GM12878 (cell line): ENCODE results near the gene MAPKAPK2. TPM values are rescaled to one million over a fixed set of nuclear protein-coding genes. Genes with fewer than 3 reads are reported as not detected.

Source experiments
- ATAC-seq: fragments of 200-7000 bp; cut with Tn5 transposase; 3 replicates; pipeline ENCODE4 v1.9.1; 2020; ENCODE audit warnings: mild to moderate bottlenecking, moderate library complexity
- BruUV-seq: library from RNA; stranded (reverse); fragments of 400-500 nt; replicated peaks from 2 replicates; lab custom pipeline; 2021; lab: Mats Ljungman, UMichigan
- CTCF ChIA-PET: fragments of 300-600 bp; sonication (Branson Sonifier 250); formaldehyde crosslinking; extraction: SDS; loops from one replicate; lab custom pipeline; 2021; ENCODE audit warnings: inconsistent platforms; lab: Yijun Ruan, JAX
- POLR2A ChIA-PET: fragments of 350-600 bp; formaldehyde crosslinking; extraction: SDS; loops from one replicate; lab custom pipeline; 2021; ENCODE audit warnings: inconsistent platforms; lab: Charles Lee
- RAD21 ChIA-PET: fragments of 300-600 bp; sonication (Branson Sonifier 250); formaldehyde crosslinking; loops from one replicate; lab custom pipeline; 2023; ENCODE audit warnings: antibody characterized with exemption; ENCODE audit not compliant: unreplicated experiment; lab: Charles Lee
- SMC1A ChIA-PET: fragments of 300-600 bp; sonication (Branson Sonifier 250); formaldehyde crosslinking; loops from one replicate; lab custom pipeline; 2023; ENCODE audit not compliant: unreplicated experiment, uncharacterized antibody; lab: Charles Lee
- DNase-seq: peaks from one replicate; pipeline ENCODE4 v3.0.0-alpha.2; 2011; ENCODE audit warnings: low read depth, low spot score
- FAIRE-seq: peaks from 3 replicates; lab custom pipeline; 2011; peaks lifted over from hg19 to GRCh38; lab: Jason Lieb, UNC
- H2AFZ ChIP-seq: 2 replicates; pipeline ENCODE4 v1.6.0; 2011; ENCODE audit warnings: low read depth, low read length, control low read depth; ENCODE audit not compliant: control insufficient read depth
- H3K27ac ChIP-seq: 2 replicates; pipeline ENCODE4 v1.5.1; 2011; ENCODE audit warnings: control low read depth; ENCODE audit not compliant: control insufficient read depth, insufficient read depth
- H3K27me3 ChIP-seq, 2 experiments: replicated peaks in 1 of 2; 2 replicates each; pipeline versions ENCODE4 v1.6.0 to v1.6.1; 2011; ENCODE audit warnings: low read length in 1 of 2; ENCODE audit not compliant: control insufficient read depth in 2 of 2, insufficient read depth in 2 of 2
- H3K36me3 ChIP-seq, 2 experiments: 2 replicates each; pipeline ENCODE4 v1.5.1; 2011; ENCODE audit warnings: low read length in 1 of 2; ENCODE audit not compliant: control insufficient read depth in 2 of 2, insufficient read depth in 2 of 2
- H3K4me1 ChIP-seq: 2 replicates; pipeline ENCODE4 v1.6.1; 2011; ENCODE audit warnings: mild to moderate bottlenecking, low read length, moderate library complexity, mixed read lengths; ENCODE audit not compliant: control insufficient read depth, insufficient read depth
- H3K4me2 ChIP-seq: 2 replicates; pipeline ENCODE4 v1.6.0; 2011; ENCODE audit warnings: control low read depth; ENCODE audit not compliant: control insufficient read depth, insufficient read depth
- H3K4me3 ChIP-seq: fragments of 200-600 bp; sonication (generic); 2 replicates; pipeline ENCODE4 v1.5.1; 2016
- H3K79me2 ChIP-seq: 2 replicates; pipeline ENCODE4 v1.6.0; 2011; ENCODE audit warnings: low read length; ENCODE audit not compliant: control insufficient read depth, insufficient read depth
- H3K9ac ChIP-seq: 2 replicates; pipeline ENCODE4 v1.8.0; 2011; ENCODE audit warnings: low read length, control low read depth, mixed read lengths; ENCODE audit not compliant: control insufficient read depth, insufficient read depth
- H3K9me3 ChIP-seq: replicated peaks from 3 replicates; pipeline ENCODE4 v1.5.1; 2011; ENCODE audit warnings: mild to moderate bottlenecking, low read length; ENCODE audit not compliant: control insufficient read depth, insufficient read depth
- H4K20me1 ChIP-seq: 2 replicates; pipeline ENCODE4 v1.6.0; 2011; ENCODE audit not compliant: control insufficient read depth, insufficient read depth
- MEF2A ChIP-seq: IDR thresholded peaks from 2 replicates; pipeline ENCODE4 v1.6.1; 2011; ENCODE audit warnings: low read depth, mild to moderate bottlenecking, low read length, moderate library complexity; ENCODE audit not compliant: insufficient read depth
- ZNF384 ChIP-seq: IDR thresholded peaks from 2 replicates; pipeline ENCODE4 v1.6.1; 2012; ENCODE audit warnings: low read depth, mild to moderate bottlenecking, low read length, improper control_type of control experiment, borderline replicate concordance
- WGBS: methylation state at CpG from one replicate; pipeline ENCODE4 v1.1.6; 2016; ENCODE audit warnings: low lambda C conversion rate; ENCODE audit not compliant: insufficient replicate concordance, insufficient coverage; ENCODE audit errors: missing lambda C conversion rate; 5-methylcytosine and 5-hydroxymethylcytosine counted together
- in situ Hi-C: fragments of 300-500 bp; cut with MboI; formaldehyde crosslinking; loops from 9 replicates; pipeline ENCODE4 v1.14.3; 2018; ENCODE audit warnings: mixed read lengths
- intact Hi-C: fragments of 100-400 bp; cut with micrococcal nuclease; formaldehyde crosslinking; loops from one replicate; pipeline ENCODE4 v1.14.2; 2022; ENCODE audit not compliant: unreplicated experiment
- polyA plus RNA-seq, 11 experiments: library from polyadenylated mRNA; depleted of rRNA in 4 of 11; unstranded in 6 of 11; stranded (reverse) in 5 of 11; fragments of >200 nt; fragmentation: Nextera tagmentation in 4 of 11; fragmentation: Illumina TruSeq in 1 of 11; extraction: Ambion mirVana in 4 of 11; extraction: Trizol in 1 of 11; gene quantifications; 1 replicate in 1 of 11; 2 replicates in 10 of 11; pipeline versions ENCODE4 v1.2.1 to v1.2.3, GENCODE V29; 2011 to 2016; ENCODE audit warnings: inconsistent platforms in 2 of 11, missing spikeins in 2 of 11, low read depth in 1 of 11
- total RNA-seq, 4 experiments: library from RNA; depleted of rRNA in 3 of 4; stranded (reverse); fragments of >200 nt in 3 of 4; fragmentation: Illumina TruSeq in 1 of 4; extraction: Trizol in 1 of 4; gene quantifications; 2 replicates each; pipeline versions ENCODE4 v1.2.1 to v1.2.3, GENCODE V29; 2013 to 2021

MAPKAPK2 gene
- total and polyA plus RNA-seq, 10 of the 15 experiments (the other 5 are each of a cell fraction or from before 2014, with no cell fraction given) = 0.72 to 92.2 (median 49.3) TPM

GRCh38 chr1:206715552-206716158 is 30.9 kb downstream of the MAPKAPK2 start:
- Histone ChIP-seq H4K20me1 (no peaks in the 10 kb centered on the region), H3K4me1 (peaks cover 70% of the 10 kb centered on the region), H3K36me3 (no peaks in the 10 kb centered on the region; a peak in 1 of 4 replicates), H3K27ac (peak overlapping the region; percentile 73), H3K9me3 (no peaks in the 10 kb centered on the region), H3K4me2 (no peak overlapping the region), H3K4me3 (no peak overlapping the region), H3K27me3 (no peaks in the 10 kb centered on the region), H3K79me2 (peaks cover 67% of the 10 kb centered on the region), H2AFZ (no peak overlapping the region), H3K9ac (no peak overlapping the region)
- ChIA-PET POLR2A (interaction anchor here (0.7 to 21.4 kb wide), 8 partner anchors 11 to 246 kb away, joined by 3 to 334 read pairs (median 5); partner anchors contain the start of genes DYRK3 and MAPKAPK2), RAD21 (interaction anchor here (0.6 to 5.0 kb wide), 16 partner anchors 10 to 247 kb away, joined by 3 to 30 read pairs (median 4); partner anchors contain the start of genes DYRK3 and FCMR), SMC1A (interaction anchor here (0.6 to 17.9 kb wide), 18 partner anchors 10 to 265 kb away, joined by 3 to 222 read pairs (median 6); partner anchors contain the start of gene MAPKAPK2), CTCF (interaction anchor here (0.8 to 4.3 kb wide), 18 partner anchors 9 to 266 kb away, joined by 3 to 30 read pairs (median 4); no protein-coding TSS in a partner anchor)
- no peak for DNase-seq
- no TSS peak for BruUV-seq
- 69% methylated on average over 3 of the region's 3 CpGs for WGBS
- no peak for ATAC-seq
- in situ Hi-C loops (no loop called here), intact Hi-C loops (loop anchor here (2.0 to 5.0 kb wide), 3 partner anchors 33 to 207 kb away; partner anchors contain the start of gene FCMR)
- TF ChIP-seq ZNF384 (0 out of 2 replicates have a peak, but pooled peaks have one; percentile 28), MEF2A (no peak)
- no peak for FAIRE-seq
